CD4-positive, CD25-positive, alpha-beta regulatory T cell (primary cell): ENCODE data around the gene MARCHF7. TPM values are rescaled to one million over a fixed set of nuclear protein-coding genes. Genes with fewer than 3 reads are reported as not detected.

Experiments used
- ATAC-seq, 2 donors: fragments of 150-1000 bp; cut with Tn5 transposase; one replicate each; pipeline ENCODE4 v1.10.0; 2021; ENCODE audit warnings: low read depth in 2 of 2, moderate number of reproducible peaks in 2 of 2, moderate library complexity in 1 of 2
- DNase-seq, 3 donors: peaks; one replicate each; pipeline versions ENCODE4 v3.0.0 to v3.0.0-alpha.2; 2012 to 2022; ENCODE audit warnings: mixed read lengths in 1 of 3
- H3K27ac ChIP-seq: one replicate; pipeline ENCODE4 v1.7.0; 2013; ENCODE audit warnings: mild to moderate bottlenecking, low read length; ENCODE audit not compliant: insufficient read depth, poor library complexity, severe bottlenecking
- H3K27me3 ChIP-seq: one replicate; pipeline ENCODE4 v1.7.0; 2013; ENCODE audit warnings: low read length; ENCODE audit not compliant: control insufficient read depth, insufficient read depth
- H3K36me3 ChIP-seq: one replicate; pipeline ENCODE4 v1.7.0; 2013; ENCODE audit warnings: mild to moderate bottlenecking, low read length, moderate library complexity; ENCODE audit not compliant: control insufficient read depth, insufficient read depth
- H3K4me1 ChIP-seq: 2 replicates; pipeline ENCODE4 v1.7.0; 2013; ENCODE audit warnings: mild to moderate bottlenecking, low read length; ENCODE audit not compliant: insufficient read depth, control insufficient read depth, poor library complexity, severe bottlenecking
- H3K4me3 ChIP-seq: one replicate; pipeline ENCODE4 v1.7.0; 2013; ENCODE audit warnings: low read depth, mild to moderate bottlenecking, low read length, moderate library complexity
- H3K9me3 ChIP-seq, 2 experiments: 1 replicate in 1 of 2; 2 replicates in 1 of 2; pipeline ENCODE4 v1.7.0; 2013; ENCODE audit warnings: low read length in 2 of 2, mild to moderate bottlenecking in 1 of 2, moderate library complexity in 1 of 2; ENCODE audit not compliant: control insufficient read depth in 2 of 2
- H3K27ac Mint-ChIP-seq, 3 donors: one replicate each; pipeline ENCODE4 v1.8.0; 2020 to 2022; ENCODE audit warnings: mild to moderate bottlenecking in 3 of 3, mixed read lengths in 3 of 3, moderate library complexity in 2 of 3
- H3K27me3 Mint-ChIP-seq: one replicate; pipeline ENCODE4 v1.8.0; 2022; ENCODE audit warnings: mild to moderate bottlenecking, mixed read lengths
- H3K36me3 Mint-ChIP-seq: one replicate; pipeline ENCODE4 v1.8.0; 2020; ENCODE audit warnings: mixed read lengths
- H3K4me1 Mint-ChIP-seq, 4 donors: one replicate each; pipeline ENCODE4 v1.8.0; 2020 to 2022; ENCODE audit warnings: mixed read lengths in 4 of 4, mild to moderate bottlenecking in 1 of 4
- H3K4me3 Mint-ChIP-seq, 4 donors: one replicate each; pipeline ENCODE4 v1.8.0; 2020 to 2022; ENCODE audit warnings: mild to moderate bottlenecking in 4 of 4, mixed read lengths in 4 of 4, moderate library complexity in 3 of 4
- H3K9me3 Mint-ChIP-seq, 7 donors: one replicate each; pipeline ENCODE4 v1.8.0; 2020 to 2022; ENCODE audit warnings: mixed read lengths in 7 of 7, mild to moderate bottlenecking in 3 of 7, moderate library complexity in 2 of 7
- polyA plus RNA-seq, 4 donors: library from polyadenylated mRNA; unstranded; fragments of 300-500 nt; fragmentation: Illumina TruSeq; gene quantifications; one replicate each; pipeline ENCODE4 v1.2.3, GENCODE V29; 2021
- total RNA-seq: library from RNA; stranded (reverse); gene quantifications from one replicate; pipeline ENCODE4 v1.2.3, GENCODE V29; 2022

The MARCHF7 gene
- total and polyA plus RNA-seq, 5 donors from 2014 or later = 88.2 to 253 (median 222) TPM

DNA sequence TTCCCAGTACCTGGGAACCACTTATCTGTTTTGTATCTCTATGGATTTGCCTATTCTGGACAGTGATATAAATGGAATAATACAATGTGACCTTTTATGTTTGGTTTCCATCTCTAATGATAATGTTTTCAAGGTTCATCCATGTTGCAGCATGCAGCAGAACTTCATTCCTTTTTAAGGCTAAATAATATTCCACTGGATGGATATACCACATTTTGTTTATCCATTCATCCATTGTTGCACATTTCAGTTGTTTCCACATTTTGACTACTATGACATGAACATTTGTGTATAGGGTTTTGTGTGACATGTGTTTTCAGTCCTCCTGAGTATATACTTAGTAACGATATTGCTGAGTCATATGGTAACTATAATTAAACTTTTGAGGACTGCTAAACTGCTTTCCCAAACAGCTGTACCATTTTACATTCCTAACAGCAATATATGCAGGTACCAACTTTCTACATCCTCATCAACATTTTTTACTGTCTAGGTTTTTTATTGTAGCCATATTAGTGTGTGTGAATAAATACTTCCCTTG, 17.7 kb upstream of the MARCHF7 start:
- H3K27ac Mint-ChIP-seq = no peak overlapping the region
- no peaks in the 10 kb centered on the region for H3K4me1 Mint-ChIP-seq
- peaks cover 12% of the 10 kb centered on the region for H3K36me3 Mint-ChIP-seq
- Histone ChIP-seq H3K27ac (no peak overlapping the region), H3K4me1 (no peaks in the 10 kb centered on the region), H3K9me3 (no peaks in the 10 kb centered on the region), H3K27me3 (no peaks in the 10 kb centered on the region), H3K4me3 (no peak overlapping the region), H3K36me3 (peaks cover 3% of the 10 kb centered on the region)
- DNase-seq (no peak), ATAC-seq (no peak)
- peaks cover 0 to 9% (median 2%) of the 10 kb centered on the region in 7 donors for H3K9me3 Mint-ChIP-seq
- H3K27me3 Mint-ChIP-seq = no peaks in the 10 kb centered on the region
- no peak overlapping the region for H3K4me3 Mint-ChIP-seq

DNA sequence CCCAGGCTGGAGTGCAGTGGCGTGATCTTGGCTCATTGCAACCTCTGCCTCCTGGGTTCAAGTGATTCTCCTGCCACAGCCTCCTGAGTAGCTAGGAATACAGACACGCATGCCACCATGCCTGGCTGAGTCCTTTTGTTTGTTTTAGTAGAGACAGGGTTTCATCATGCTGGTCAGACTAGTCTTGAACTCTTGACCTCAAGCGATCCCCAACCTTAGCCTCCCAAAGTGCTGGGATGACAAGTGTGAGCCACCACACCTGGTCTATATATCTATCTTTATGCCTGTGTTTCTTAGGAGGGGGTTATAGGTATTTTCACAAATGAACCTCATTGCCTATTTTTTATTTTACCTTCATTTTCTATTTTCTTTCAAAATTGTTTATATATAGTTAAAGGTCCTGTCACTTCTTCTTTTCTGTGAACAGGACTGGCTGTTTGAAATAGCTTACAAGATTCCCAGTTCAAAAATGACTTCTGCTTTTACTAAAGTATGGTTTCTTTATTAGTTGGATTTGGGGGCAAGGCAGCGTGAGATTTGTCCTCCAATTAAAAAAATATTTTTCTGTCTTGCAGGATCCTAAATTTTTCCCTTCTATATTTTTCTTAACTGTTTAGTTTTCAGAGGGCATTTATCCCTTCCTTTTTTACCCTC, 16.4 kb upstream of the MARCHF7 start:
- no peak for ATAC-seq
- H3K27ac ChIP-seq = no peak overlapping the region
- H3K4me1 Mint-ChIP-seq = no peaks in the 10 kb centered on the region

GRCh38 chr2:159703491-159703890, 8.8 kb upstream of the MARCHF7 start:
- Mint-ChIP-seq H3K36me3 (no peaks in the 10 kb centered on the region), H3K27ac (no peak overlapping the region), H3K4me1 (peaks cover 0 to 8% (median 5%) of the 10 kb centered on the region in 4 donors), H3K27me3 (no peaks in the 10 kb centered on the region), H3K9me3 (no peaks in the 10 kb centered on the region), H3K4me3 (no peak overlapping the region)
- H3K9me3 ChIP-seq = no peaks in the 10 kb centered on the region
- no peak overlapping the region for H3K27ac ChIP-seq
- no peaks in the 10 kb centered on the region for H3K27me3 ChIP-seq
- DNase-seq = no peak
- H3K36me3 ChIP-seq = peaks cover 3% of the 10 kb centered on the region
- H3K4me1 ChIP-seq = no peaks in the 10 kb centered on the region
- no peak for ATAC-seq
- no peak overlapping the region for H3K4me3 ChIP-seq

More for the DNA sequence above, 16.4 kb upstream of the MARCHF7 start:
- no peaks in the 10 kb centered on the region for H3K4me1 ChIP-seq
- Mint-ChIP-seq H3K9me3 (peaks cover 0 to 7% (median 2%) of the 10 kb centered on the region in 7 donors), H3K4me3 (no peak overlapping the region), H3K36me3 (peaks cover 12% of the 10 kb centered on the region), H3K27ac (no peak overlapping the region), H3K27me3 (no peaks in the 10 kb centered on the region)
- no peaks in the 10 kb centered on the region for H3K27me3 ChIP-seq
- no peak overlapping the region for H3K4me3 ChIP-seq
- DNase-seq = no peak
- peaks cover 3% of the 10 kb centered on the region for H3K36me3 ChIP-seq
- H3K9me3 ChIP-seq = no peaks in the 10 kb centered on the region

DNA sequence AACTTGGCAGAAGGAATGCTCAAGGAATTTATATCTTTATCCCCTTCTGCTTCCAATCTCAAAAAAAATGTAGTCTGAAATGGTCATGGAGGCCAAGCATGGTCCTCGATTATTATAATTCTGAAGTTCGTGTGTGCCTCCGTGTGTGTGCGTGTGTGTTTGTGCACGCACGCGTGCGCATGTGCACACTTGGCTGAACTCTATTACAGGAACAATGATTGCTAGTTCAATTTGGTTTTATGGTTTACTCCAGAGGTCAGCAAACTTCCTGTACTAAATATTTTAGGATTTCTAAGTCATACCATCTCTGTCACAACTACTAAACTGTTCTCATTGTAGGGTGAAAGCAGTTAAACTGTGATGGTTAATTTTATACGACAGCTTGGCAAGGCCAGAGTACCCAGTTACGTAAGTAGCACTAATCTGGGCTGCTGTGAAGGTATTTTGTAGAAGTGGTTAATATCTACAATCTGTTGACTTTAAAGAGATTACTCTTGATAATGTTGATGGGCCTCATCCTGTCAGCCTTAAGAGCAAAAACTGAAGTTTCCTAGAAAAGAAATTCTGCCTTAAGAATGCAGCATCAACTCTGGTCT, 5.8 kb upstream of the MARCHF7 start:
- no peak overlapping the region for H3K4me3 ChIP-seq
- H3K9me3 Mint-ChIP-seq = no peaks in the 10 kb centered on the region
- H3K36me3 Mint-ChIP-seq = peaks cover 4% of the 10 kb centered on the region
- no peaks in the 10 kb centered on the region for H3K36me3 ChIP-seq
- H3K4me1 ChIP-seq = peaks cover 5% of the 10 kb centered on the region
- H3K27ac ChIP-seq = no peak overlapping the region
- no peaks in the 10 kb centered on the region for H3K9me3 ChIP-seq
- H3K27me3 ChIP-seq = no peaks in the 10 kb centered on the region
- H3K4me1 Mint-ChIP-seq = peaks cover 4 to 19% (median 12%) of the 10 kb centered on the region in 4 donors
- DNase-seq (peak in 1 of 3 donors; percentile 13), ATAC-seq (no peak)
- no peaks in the 10 kb centered on the region for H3K27me3 Mint-ChIP-seq
- no peak overlapping the region for H3K4me3 Mint-ChIP-seq
- H3K27ac Mint-ChIP-seq = peak overlapping the region in 1 of 3 donors; percentile 8

GRCh38 chr2:159708066-159708760, 4.1 kb upstream of the MARCHF7 start:
- Mint-ChIP-seq H3K27me3 (peaks cover 8% of the 10 kb centered on the region), H3K9me3 (no peaks in the 10 kb centered on the region), H3K4me3 (peak overlapping the region in 1 of 4 donors; percentile 38), H3K27ac (no peak overlapping the region), H3K36me3 (peaks cover 7% of the 10 kb centered on the region), H3K4me1 (peaks cover 8 to 25% (median 22%) of the 10 kb centered on the region in 4 donors)
- no peak for ATAC-seq
- Histone ChIP-seq H3K27ac (no peak overlapping the region), H3K4me1 (peaks cover 10% of the 10 kb centered on the region), H3K36me3 (no peaks in the 10 kb centered on the region), H3K9me3 (no peaks in the 10 kb centered on the region), H3K4me3 (no peak overlapping the region), H3K27me3 (no peaks in the 10 kb centered on the region)
- DNase-seq = no peak

DNA sequence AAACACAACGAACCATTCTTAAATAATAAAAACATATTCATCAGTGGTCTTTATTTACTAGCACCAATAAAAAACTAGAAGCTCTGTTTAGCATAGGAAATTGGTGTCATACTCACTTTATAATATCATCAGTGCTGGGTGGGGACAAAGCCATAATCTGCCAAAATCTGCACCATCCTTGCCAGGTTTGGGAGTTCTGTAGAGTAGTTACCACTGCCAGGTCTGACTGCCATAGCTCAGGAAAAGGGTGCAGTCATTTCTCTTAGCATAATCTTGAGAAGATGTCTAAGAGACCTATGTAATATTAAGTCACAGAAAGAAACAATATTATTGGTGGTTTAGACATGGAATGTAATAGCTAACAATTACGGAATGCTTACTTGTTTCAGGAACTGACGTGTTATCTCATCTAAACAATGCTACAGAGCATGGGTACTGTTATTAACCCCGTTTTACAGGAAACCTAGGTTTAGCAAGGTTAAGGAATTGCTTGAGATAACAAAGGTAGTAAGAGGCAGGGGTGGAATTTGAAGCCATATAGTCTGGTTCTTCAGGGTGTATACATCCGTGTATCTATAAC, 1.6 kb upstream of the MARCHF7 start:
- peak overlapping the region in 2 of 4 donors; percentile 54 to 57 for H3K4me3 Mint-ChIP-seq
- H3K4me1 ChIP-seq = peaks cover 32% of the 10 kb centered on the region
- peaks cover 26 to 49% (median 36%) of the 10 kb centered on the region in 4 donors for H3K4me1 Mint-ChIP-seq
- H3K36me3 Mint-ChIP-seq = peaks cover 9% of the 10 kb centered on the region
- H3K27me3 Mint-ChIP-seq = peaks cover 8% of the 10 kb centered on the region
- H3K27ac ChIP-seq = no peak overlapping the region
- H3K4me3 ChIP-seq = peak overlapping the region; percentile 4
- H3K27ac Mint-ChIP-seq = peak overlapping the region in 1 of 3 donors; percentile 14
- ATAC-seq = no peak
- DNase-seq = no peak
- no peaks in the 10 kb centered on the region for H3K9me3 Mint-ChIP-seq
- no peaks in the 10 kb centered on the region for H3K27me3 ChIP-seq
- no peaks in the 10 kb centered on the region for H3K9me3 ChIP-seq
- peaks cover 12% of the 10 kb centered on the region for H3K36me3 ChIP-seq

DNA sequence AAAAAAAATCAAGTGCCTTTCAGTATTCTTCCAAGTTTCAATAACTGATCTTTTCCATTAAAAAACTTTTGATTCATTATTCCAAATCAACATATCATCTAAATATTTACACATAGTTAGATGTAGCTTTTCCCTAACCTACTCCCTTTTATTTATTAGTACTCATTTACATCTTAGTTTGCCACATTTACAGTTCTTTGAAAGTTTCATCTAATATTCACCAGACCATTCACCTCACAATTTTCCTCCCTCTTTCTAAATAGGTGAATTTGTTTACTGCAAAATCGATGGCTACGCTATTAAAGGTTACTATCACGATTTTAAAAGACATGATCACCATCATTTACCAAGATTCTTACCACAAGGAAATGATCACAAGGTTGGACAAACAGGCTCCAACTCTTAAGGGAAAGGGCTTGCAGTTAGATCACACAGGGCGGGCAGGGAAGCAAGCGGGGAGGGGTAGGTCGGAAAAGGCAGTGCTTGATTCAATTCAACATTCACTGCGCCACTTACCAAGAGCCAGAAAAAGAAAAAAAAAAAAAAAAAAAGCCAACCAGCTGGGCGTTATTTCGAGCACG, 654 bp upstream of the MARCHF7 start:
- Mint-ChIP-seq H3K4me3 (peak overlapping the region; percentile 85 to 95 (median 88)), H3K27ac (peak overlapping the region; percentile 94 to 98 (median 95)), H3K4me1 (peaks cover 31 to 57% (median 40%) of the 10 kb centered on the region in 4 donors), H3K27me3 (peaks cover 8% of the 10 kb centered on the region), H3K36me3 (peaks cover 14% of the 10 kb centered on the region), H3K9me3 (no peaks in the 10 kb centered on the region)
- H3K27ac ChIP-seq = peak overlapping the region; percentile 96
- H3K9me3 ChIP-seq = no peaks in the 10 kb centered on the region
- H3K4me1 ChIP-seq = peaks cover 42% of the 10 kb centered on the region
- H3K27me3 ChIP-seq = no peaks in the 10 kb centered on the region
- H3K4me3 ChIP-seq = peak overlapping the region; percentile 90
- DNase-seq = no peak
- peaks cover 21% of the 10 kb centered on the region for H3K36me3 ChIP-seq
- no peak for ATAC-seq
